Measurements from ENCODE around the gene MAP2.
"Not testable (repeated sequence)": the region's sequence is repeated elsewhere in the genome, so short reads cannot be mapped to it uniquely, and the experiment has no call there.

MAP2 gene

GRCh38 chr2:209476367-209477208, 52.7 kb downstream of the MAP2 start:
- peak; percentile 95 for DNase-seq

GRCh38 chr2:209492296-209492695, 68.4 kb downstream of the MAP2 start:
- not testable (repeated sequence) for DNase-seq

- not testable (repeated sequence) for DNase-seq
Measured at GRCh38 chr2:209495068-209495620, 71.3 kb downstream of the MAP2 start.

DNA sequence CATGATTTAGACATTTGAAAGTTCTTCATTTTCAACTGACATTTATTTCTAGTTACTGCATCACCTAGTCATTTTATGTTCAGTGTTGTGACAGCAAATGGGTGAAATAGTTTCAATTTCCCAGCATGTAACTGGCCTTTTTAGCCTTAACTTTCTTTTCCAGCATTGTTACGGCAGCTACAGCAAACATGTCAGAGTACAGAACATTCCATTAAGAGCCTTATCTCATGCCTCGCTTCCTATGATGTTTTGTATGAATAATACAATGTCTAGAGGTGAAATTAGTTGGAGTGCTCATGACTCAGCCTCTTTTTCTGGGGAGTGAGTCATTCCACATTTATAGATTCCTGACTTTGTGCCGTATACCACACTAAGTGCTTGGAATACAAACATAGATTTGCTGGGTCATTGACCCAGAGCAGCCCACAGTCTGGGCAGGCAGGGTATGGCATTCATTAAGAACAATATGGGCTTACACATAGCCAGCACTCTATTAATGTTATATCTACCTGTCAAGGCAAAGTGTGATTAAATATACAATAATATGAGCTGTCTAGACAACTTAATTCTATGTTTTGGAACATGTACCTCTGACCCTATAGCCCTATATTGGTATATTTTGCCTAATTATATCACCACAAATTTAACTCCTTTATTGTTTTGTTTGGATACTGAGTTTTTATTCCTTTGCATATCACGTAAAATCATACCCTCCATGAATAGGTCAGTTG, 72.2 kb downstream of the MAP2 start:
- peak; percentile 74 for DNase-seq

GRCh38 chr2:209496586-209496982, 72.7 kb downstream of the MAP2 start:
- DNase-seq: no peak

DNA sequence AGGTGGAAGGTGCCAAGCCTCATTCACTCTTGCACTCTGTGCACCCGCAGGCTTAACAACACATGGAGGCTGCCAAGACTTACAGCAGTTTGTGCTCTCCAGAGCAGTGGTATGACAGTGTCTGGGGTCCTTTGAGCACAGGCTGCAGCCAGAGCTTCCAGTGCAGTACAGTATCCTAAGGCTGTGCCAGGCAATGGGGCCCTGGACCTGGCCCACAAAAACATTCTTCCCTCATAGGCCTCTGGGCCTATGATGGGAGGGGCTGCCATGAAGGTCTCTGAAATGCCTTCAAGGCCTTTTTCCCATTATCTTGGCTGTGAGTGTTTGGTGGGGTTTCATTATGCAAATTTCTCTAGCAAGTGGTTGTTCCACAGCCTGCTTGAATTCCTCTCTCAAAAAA, 74.8 kb downstream of the MAP2 start:
- DNase-seq: no peak

DNA sequence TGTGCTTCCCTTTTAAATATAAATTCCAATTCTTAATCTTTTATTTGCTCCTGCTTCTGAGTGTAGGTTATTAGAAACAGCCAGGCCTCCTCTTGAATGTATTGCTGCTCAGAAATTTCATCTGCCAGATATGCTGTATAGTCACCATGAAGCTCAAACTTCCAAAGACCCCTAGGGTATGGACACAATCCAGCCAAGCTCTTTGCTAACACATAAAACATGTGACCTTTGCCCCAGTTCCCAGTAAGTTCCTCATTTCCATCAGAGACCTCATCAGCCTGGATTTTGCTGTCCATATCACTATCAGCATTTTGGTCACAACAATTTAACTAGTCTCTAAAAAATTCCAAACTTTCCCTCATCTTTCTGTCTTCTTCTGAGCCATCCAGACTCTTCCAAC, 75.2 kb downstream of the MAP2 start:
- DNase-seq: no peak

GRCh38 chr2:209501579-209501978, 77.7 kb downstream of the MAP2 start:
- DNase-seq: no peak

GRCh38 chr2:209505410-209505809, 81.6 kb downstream of the MAP2 start:
- DNase-seq: no peak

- no peak for DNase-seq
Measured at GRCh38 chr2:209508255-209508654, 84.4 kb downstream of the MAP2 start.

- no peak for DNase-seq
Measured at GRCh38 chr2:209511637-209512036, 87.8 kb downstream of the MAP2 start.

DNA sequence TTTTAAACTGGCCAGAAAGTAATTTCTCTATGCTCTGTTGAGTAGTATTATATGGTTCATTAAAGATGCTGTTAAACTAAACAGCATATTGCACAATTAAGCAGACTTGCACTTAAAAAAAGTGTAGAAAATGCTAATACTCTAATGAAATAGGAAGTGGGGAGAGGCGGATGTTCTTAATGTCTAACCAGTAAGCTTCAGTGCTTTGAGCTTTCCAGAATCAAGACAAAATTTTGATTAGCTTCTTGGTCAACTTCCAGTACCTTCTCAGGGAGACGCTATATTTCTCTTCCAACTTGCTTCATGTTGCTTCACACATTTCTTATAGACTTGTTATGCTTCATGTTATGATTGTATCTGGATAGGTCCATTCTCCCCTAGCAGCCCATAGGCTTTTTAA, 89.1 kb downstream of the MAP2 start:
- DNase-seq: no peak

- no peak for DNase-seq
Measured at GRCh38 chr2:209517436-209517835, 93.6 kb downstream of the MAP2 start.

- no peak for DNase-seq
Measured at GRCh38 chr2:209519271-209519670, 95.4 kb downstream of the MAP2 start.

DNA sequence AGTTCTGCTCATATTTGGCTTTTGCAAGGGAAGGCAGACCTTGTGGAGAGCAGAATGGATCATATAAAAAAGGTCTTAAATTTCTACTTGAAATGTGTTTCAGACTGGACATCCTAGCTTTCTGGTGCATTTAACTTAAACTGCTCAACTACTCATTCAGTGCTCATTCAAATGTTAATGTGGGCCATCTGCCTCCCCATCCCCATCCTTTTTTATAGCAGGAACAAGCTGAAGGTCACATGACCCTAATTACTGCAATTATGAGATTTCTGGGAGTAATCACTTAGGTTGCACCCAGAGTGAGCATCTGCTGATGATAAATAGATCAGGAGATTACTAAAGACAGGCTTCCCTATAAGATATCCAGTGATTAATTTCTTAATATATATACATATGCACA, 96.1 kb downstream of the MAP2 start:
- DNase-seq: peak; percentile 65

- DNase-seq: no peak
Measured at GRCh38 chr2:209523041-209523740, 99.3 kb downstream of the MAP2 start.

- no peak for DNase-seq
Measured at GRCh38 chr2:209523867-209524266, 100.0 kb downstream of the MAP2 start.

DNA sequence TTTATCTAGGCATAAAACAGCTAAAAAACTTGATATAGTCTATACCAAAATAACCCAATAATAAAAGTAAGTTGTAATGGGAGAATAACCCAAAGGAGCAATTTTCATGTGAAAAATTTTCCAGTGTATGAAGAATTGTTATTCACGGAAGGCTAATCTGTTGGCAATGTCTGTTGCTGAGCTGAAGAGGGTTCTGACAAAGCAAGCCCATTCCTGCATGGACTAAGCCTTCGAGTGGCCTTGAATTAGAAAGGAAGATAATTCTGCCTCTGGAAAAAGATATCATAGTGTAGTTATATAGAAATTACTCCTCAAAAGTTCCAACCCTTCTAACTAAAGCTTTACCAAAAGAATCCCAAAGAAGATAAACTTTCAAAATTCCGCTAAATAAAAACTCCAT, 101.5 kb downstream of the MAP2 start:
- no peak for DNase-seq

GRCh38 chr2:209525834-209526281, 102.0 kb downstream of the MAP2 start:
- no peak for DNase-seq

DNA sequence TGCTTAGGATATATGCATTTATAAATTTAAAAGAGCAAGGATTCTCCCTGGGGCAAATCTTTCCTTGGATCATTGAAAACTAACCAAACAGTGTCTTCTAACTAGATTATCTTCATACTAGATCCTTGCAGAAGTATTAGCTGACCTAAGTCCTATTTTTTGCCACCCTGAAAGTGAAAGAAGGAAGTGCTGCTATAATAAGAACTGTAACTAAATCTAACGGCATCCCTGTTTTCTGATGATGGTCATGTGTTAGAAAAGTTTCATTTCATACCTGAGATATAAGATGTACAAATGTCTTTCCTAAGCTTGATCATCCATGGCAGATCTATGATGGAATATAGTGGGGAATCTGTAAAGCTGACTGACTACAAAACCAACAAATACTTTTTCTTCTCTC, 102.7 kb downstream of the MAP2 start:
- no peak for DNase-seq

- DNase-seq: no peak
Measured at GRCh38 chr2:209529579-209529978, 105.7 kb downstream of the MAP2 start.

DNA sequence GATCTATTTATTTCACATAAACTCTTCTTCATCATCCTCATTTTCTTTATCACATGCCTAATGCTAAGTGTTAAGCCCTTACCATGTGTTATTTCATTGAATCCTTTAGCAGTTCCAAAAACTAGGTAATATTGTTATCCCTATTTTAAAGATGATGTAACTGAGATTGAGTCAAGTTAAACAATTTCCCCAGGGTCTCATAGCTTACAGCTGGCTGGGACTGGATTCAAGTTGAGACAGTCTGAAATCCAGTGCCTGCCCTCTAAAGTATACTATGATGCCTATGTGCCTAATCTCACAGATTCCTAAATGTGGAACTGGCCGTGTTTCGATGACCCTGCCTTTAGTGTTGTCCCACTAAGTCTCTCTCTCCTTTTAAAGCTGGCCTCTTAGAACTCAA, 108.5 kb downstream of the MAP2 start:
- no peak for DNase-seq

DNA sequence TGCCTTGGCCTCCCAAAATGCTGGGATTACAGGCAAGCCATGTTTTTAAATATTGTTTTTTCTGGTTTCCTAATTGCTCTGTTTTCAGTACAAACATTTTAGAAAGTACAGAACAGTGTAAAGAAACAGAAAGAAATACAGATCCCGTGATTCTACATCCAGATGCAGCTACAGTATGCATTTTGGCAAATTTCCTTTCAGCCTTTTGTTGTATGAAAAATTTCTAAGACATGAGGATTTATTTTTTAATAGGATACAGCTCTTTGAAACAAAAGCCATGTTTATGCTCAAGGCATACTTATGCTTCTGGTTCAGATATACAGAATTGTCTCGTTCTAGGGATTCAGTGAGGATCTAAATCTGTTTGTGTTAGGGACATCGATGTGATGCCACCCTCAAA, 109.5 kb downstream of the MAP2 start:
- no peak for DNase-seq
